ENCODE data around the gene ZNF431.

DNA sequence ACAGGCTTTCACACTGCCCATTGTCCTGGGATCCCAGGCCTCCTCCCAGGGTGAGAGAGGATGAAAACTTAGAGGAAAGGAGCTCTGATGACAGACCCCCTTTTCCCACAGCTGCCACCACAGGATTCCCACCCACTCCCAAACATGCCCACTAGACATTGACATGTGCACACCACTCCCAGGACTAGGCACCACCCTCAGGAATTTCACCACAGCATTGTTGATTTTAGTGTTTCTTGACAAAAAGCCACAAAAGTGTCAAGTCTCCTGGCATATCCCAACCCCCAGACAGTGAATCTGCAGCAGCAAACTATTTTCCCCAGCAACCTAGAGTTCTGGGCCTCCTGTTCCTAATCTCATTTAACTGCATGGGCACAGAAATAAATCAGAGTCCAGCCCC lies 49.7 kb upstream of the ZNF431 start:
- no peak for TF ChIP-seq CTCF (IDR thresholded peaks at IDR 0.05)
- TF ChIP-seq EZH2 (IDR thresholded peaks at IDR 0.05; ENCODE audit: borderline replicate concordance, insufficient read depth, low read depth, low read length, poor library complexity, severe bottlenecking) = no peak
